Bronchial epithelial cell (primary cell): ENCODE data around the gene SLC41A3. TPM values are rescaled to one million over a fixed set of nuclear protein-coding genes. Genes with fewer than 3 reads are reported as not detected.
A peak's percentile ranks its signal among the peaks of the same experiment; 100 is the strongest.

Source experiments
- DNase-seq: peaks from one replicate; pipeline ENCODE4 v3.0.0-alpha.2; 2010; ENCODE audit warnings: low read depth
- FAIRE-seq: peaks from 2 replicates; lab custom pipeline; 2011; peaks lifted over from hg19 to GRCh38; lab: Jason Lieb, UNC
- H3K27me3 ChIP-seq: 2 replicates; pipeline ENCODE4 v1.5.1; 2011; ENCODE audit warnings: low read length; ENCODE audit not compliant: control insufficient read depth, insufficient read depth
- H3K36me3 ChIP-seq: 2 replicates; pipeline ENCODE4 v1.5.1; 2011; ENCODE audit warnings: low read length; ENCODE audit not compliant: control insufficient read depth, insufficient read depth
- H3K4me3 ChIP-seq: 2 replicates; pipeline ENCODE4 v1.5.1; 2011; ENCODE audit warnings: mild to moderate bottlenecking, low read depth, low read length, control low read depth
- CTCF ChIP-seq: IDR thresholded peaks from 2 replicates; pipeline ENCODE4 v1.5.1; 2011; ENCODE audit warnings: mild to moderate bottlenecking, moderate library complexity, low read length, control low read depth, inconsistent platforms; ENCODE audit not compliant: insufficient read depth, severe bottlenecking
- total RNA-seq: library from RNA; depleted of rRNA; stranded (reverse); fragments of >200 nt; gene quantifications from 2 replicates; pipeline ENCODE4 v1.2.1, GENCODE V29; 2014

SLC41A3 gene
- total RNA-seq, 1 donor from 2014 or later: 61.6 TPM

- no peak for TF ChIP-seq CTCF
- DNase-seq (no peak), FAIRE-seq (no peak)
- Histone ChIP-seq H3K27me3 (no peaks in the 10 kb centered on the region), H3K36me3 (no peaks in the 10 kb centered on the region), H3K4me3 (no peak overlapping the region)
Observed at GRCh38 chr3:126054870-126055269, 29.1 kb downstream of the SLC41A3 start.

- no peaks in the 10 kb centered on the region for H3K27me3 ChIP-seq
- no peak for DNase-seq
- no peak for TF ChIP-seq CTCF
Observed at GRCh38 chr3:126053949-126054569, 29.9 kb downstream of the SLC41A3 start.

GRCh38 chr3:126053513-126053912 lies 30.4 kb downstream of the SLC41A3 start:
- Histone ChIP-seq H3K36me3 (no peaks in the 10 kb centered on the region), H3K4me3 (no peak overlapping the region), H3K27me3 (no peaks in the 10 kb centered on the region)
- TF ChIP-seq CTCF: no peak
- FAIRE-seq (no peak), DNase-seq (peak; percentile 67)

More at GRCh38 chr3:126053949-126054569, 29.9 kb downstream of the SLC41A3 start:
- Histone ChIP-seq H3K4me3 (no peak overlapping the region), H3K36me3 (no peaks in the 10 kb centered on the region)
- FAIRE-seq: peak; percentile 40

GRCh38 chr3:126052196-126053058 lies 31.5 kb downstream of the SLC41A3 start:
- no peak for DNase-seq
- FAIRE-seq: no peak
- TF ChIP-seq CTCF: no peak
- H3K27me3 ChIP-seq: no peaks in the 10 kb centered on the region
- no peak overlapping the region for H3K4me3 ChIP-seq
- H3K36me3 ChIP-seq: no peaks in the 10 kb centered on the region

GRCh38 chr3:126051741-126052140 lies 32.2 kb downstream of the SLC41A3 start:
- H3K4me3 ChIP-seq: no peak overlapping the region
- H3K27me3 ChIP-seq: no peaks in the 10 kb centered on the region
- no peak for FAIRE-seq
- TF ChIP-seq CTCF: no peak
- no peak for DNase-seq
- no peaks in the 10 kb centered on the region for H3K36me3 ChIP-seq
